H1 (cell line): ENCODE data around the gene SKP1. TPM values are rescaled to one million over a fixed set of nuclear protein-coding genes. Genes with fewer than 3 reads are reported as not detected.

ENCODE experiments used
- CTCF ChIA-PET: fragments of 300-600 bp; sonication (Branson Sonifier 250); formaldehyde crosslinking; loops from one replicate; lab custom pipeline; 2021; ENCODE audit not compliant: partially characterized antibody; lab: Charles Lee
- POLR2A ChIA-PET: fragments of 300-600 bp; sonication (Branson Sonifier 250); formaldehyde crosslinking; loops from one replicate; lab custom pipeline; 2021; ENCODE audit warnings: inconsistent platforms; ENCODE audit not compliant: partially characterized antibody; lab: Charles Lee
- DNase-seq, 2 experiments: peaks; one replicate each; pipeline versions ENCODE4 v3.0.0 to v3.0.0-alpha.2; 2010 to 2022; ENCODE audit warnings: low spot score in 2 of 2, low read depth in 1 of 2, mixed read lengths in 1 of 2
- FAIRE-seq: peaks from 2 replicates; lab custom pipeline; 2011; peaks lifted over from hg19 to GRCh38; lab: Jason Lieb, UNC
- H2AFZ ChIP-seq: 2 replicates; pipeline ENCODE4 v1.8.1; 2012; ENCODE audit warnings: low read length, inconsistent platforms
- H2AK5ac ChIP-seq: 2 replicates; pipeline ENCODE4 v1.6.1; 2013; ENCODE audit warnings: low read depth, low read length
- H2BK120ac ChIP-seq: replicated peaks from 2 replicates; pipeline ENCODE3; 2013; ENCODE audit warnings: low read depth, low read length, inconsistent platforms
- H2BK12ac ChIP-seq: 2 replicates; pipeline ENCODE4 v1.6.1; 2013; ENCODE audit warnings: low read depth, low read length
- H2BK15ac ChIP-seq: 2 replicates; pipeline ENCODE4 v1.6.1; 2013; ENCODE audit warnings: low read length
- H2BK20ac ChIP-seq: 2 replicates; pipeline ENCODE4 v1.6.1; 2013; ENCODE audit warnings: low read length
- H2BK5ac ChIP-seq: 2 replicates; pipeline ENCODE4 v1.6.1; 2013; ENCODE audit warnings: low read depth, low read length
- H3K14ac ChIP-seq: 2 replicates; pipeline ENCODE4 v1.6.1; 2013; ENCODE audit warnings: inconsistent platforms; ENCODE audit not compliant: insufficient read length
- H3K18ac ChIP-seq: 2 replicates; pipeline ENCODE4 v1.6.1; 2013; ENCODE audit warnings: low read length; ENCODE audit errors: extremely low read depth
- H3K23ac ChIP-seq: 2 replicates; pipeline ENCODE4 v1.6.1; 2013; ENCODE audit warnings: inconsistent platforms; ENCODE audit not compliant: insufficient read length
- H3K23me2 ChIP-seq: 2 replicates; pipeline ENCODE4 v1.6.1; 2013; ENCODE audit warnings: low read depth, low read length
- H3K27ac ChIP-seq: 2 replicates; pipeline ENCODE4 v1.6.1; 2011; ENCODE audit warnings: low read depth, low read length, inconsistent platforms
- H3K27me3 ChIP-seq, 4 experiments: replicated peaks in 1 of 4; 1 replicate in 1 of 4; 2 replicates in 3 of 4; pipeline versions ENCODE4 v1.6.1 to v1.8.1; 2011 to 2013; ENCODE audit warnings: low read length in 3 of 4, mild to moderate bottlenecking in 3 of 4, inconsistent platforms in 2 of 4, mixed read lengths in 2 of 4, moderate library complexity in 1 of 4; ENCODE audit not compliant: control insufficient read depth in 3 of 4, insufficient read depth in 3 of 4; ENCODE audit errors: extremely low read depth in 1 of 4
- H3K36me3 ChIP-seq, 4 experiments: 2 replicates each; pipeline versions ENCODE4 v1.6.1 to v1.8.1; 2011 to 2013; ENCODE audit warnings: mild to moderate bottlenecking in 4 of 4, low read length in 3 of 4, moderate library complexity in 2 of 4, control low read depth in 1 of 4, inconsistent platforms in 1 of 4; ENCODE audit not compliant: insufficient read depth in 4 of 4, control insufficient read depth in 2 of 4
- H3K4ac ChIP-seq: replicated peaks from 2 replicates; pipeline ENCODE3; 2013; ENCODE audit warnings: low read length, low read depth, mixed read lengths, inconsistent platforms; ENCODE audit not compliant: insufficient read length
- H3K4me1 ChIP-seq, 4 experiments: replicated peaks in 1 of 4; 1 replicate in 1 of 4; 2 replicates in 3 of 4; pipeline versions ENCODE4 v1.6.1 to v1.8.1; 2011 to 2013; ENCODE audit warnings: low read length in 3 of 4, inconsistent platforms in 2 of 4, mixed read lengths in 1 of 4; ENCODE audit not compliant: insufficient read depth in 4 of 4, control insufficient read depth in 3 of 4
- H3K4me2 ChIP-seq, 2 experiments: 2 replicates each; pipeline versions ENCODE4 v1.6.1 to v1.8.1; 2011 to 2013; ENCODE audit warnings: low read depth in 2 of 2, low read length in 2 of 2, control low read depth in 1 of 2, inconsistent platforms in 1 of 2, mild to moderate bottlenecking in 1 of 2; ENCODE audit not compliant: insufficient read depth in 1 of 2
- H3K4me3 ChIP-seq, 4 experiments: fragments of 200-600, 300-600 bp in 1 of 4; sonication (generic), shearing (Covaris generic), sonication (Bioruptor Twin) in 1 of 4; 2 replicates each; pipeline versions ENCODE4 v1.5.1 to v1.8.1; 2011 to 2016; ENCODE audit warnings: low read length in 4 of 4, low read depth in 3 of 4, control low read depth in 2 of 4, inconsistent platforms in 2 of 4, mild to moderate bottlenecking in 2 of 4, mixed read lengths in 1 of 4, moderate library complexity in 1 of 4; ENCODE audit not compliant: insufficient read depth in 2 of 4; ENCODE audit errors: extremely low read depth in 1 of 4
- H3K56ac ChIP-seq: replicated peaks from 2 replicates; pipeline ENCODE3; 2013; ENCODE audit warnings: low read depth, mild to moderate bottlenecking, mixed read lengths, low read length, inconsistent platforms; ENCODE audit not compliant: insufficient read length
- H3K79me1 ChIP-seq: 2 replicates; pipeline ENCODE4 v1.6.1; 2013; ENCODE audit warnings: low read depth, low read length, control low read depth
- H3K79me2 ChIP-seq, 2 experiments: 2 replicates each; pipeline versions ENCODE4 v1.6.1 to v1.8.1; 2012 to 2013; ENCODE audit warnings: low read length in 2 of 2, mild to moderate bottlenecking in 2 of 2, inconsistent platforms in 1 of 2; ENCODE audit not compliant: insufficient read depth in 2 of 2, control insufficient read depth in 1 of 2
- H3K9ac ChIP-seq, 4 experiments: replicated peaks in 1 of 4; 1 replicate in 1 of 4; 2 replicates in 3 of 4; pipeline versions ENCODE4 v1.6.1 to v1.8.1; 2011 to 2013; ENCODE audit warnings: low read depth in 3 of 4, low read length in 3 of 4, control low read depth in 2 of 4, mild to moderate bottlenecking in 2 of 4, moderate library complexity in 2 of 4, inconsistent platforms in 1 of 4; ENCODE audit errors: extremely low read depth in 1 of 4
- H3K9me3 ChIP-seq, 2 experiments: 2 replicates each; pipeline versions ENCODE4 v1.6.1 to v1.8.1; 2012 to 2013; ENCODE audit warnings: mild to moderate bottlenecking in 2 of 2, moderate library complexity in 2 of 2, control low read depth in 1 of 2, inconsistent platforms in 1 of 2, low read depth in 1 of 2, low read length in 1 of 2, mixed read lengths in 1 of 2; ENCODE audit not compliant: insufficient read depth in 2 of 2
- H4K20me1 ChIP-seq, 2 experiments: replicated peaks in 1 of 2; 2 replicates each; pipeline versions ENCODE3 to v1.8.1; 2011 to 2013; ENCODE audit warnings: inconsistent platforms in 2 of 2, low read length in 2 of 2, mild to moderate bottlenecking in 1 of 2; ENCODE audit not compliant: insufficient read depth in 2 of 2, control insufficient read depth in 1 of 2
- H4K5ac ChIP-seq: 2 replicates; pipeline ENCODE4 v1.6.1; 2013; ENCODE audit warnings: low read length, low read depth, mixed read lengths, inconsistent platforms; ENCODE audit not compliant: insufficient read length
- H4K8ac ChIP-seq: 2 replicates; pipeline ENCODE4 v1.8.0; 2013; ENCODE audit warnings: mild to moderate bottlenecking, moderate library complexity, low read length, inconsistent platforms; ENCODE audit not compliant: insufficient read depth; ENCODE audit errors: extremely low read depth
- H4K91ac ChIP-seq: replicated peaks from 2 replicates; pipeline ENCODE3; 2013; ENCODE audit warnings: low read length, mixed read lengths, inconsistent platforms; ENCODE audit not compliant: insufficient read length
- GABPA ChIP-seq: IDR thresholded peaks from 2 replicates; pipeline ENCODE4 v1.6.1; 2011; ENCODE audit warnings: mild to moderate bottlenecking, low read length, moderate library complexity, borderline replicate concordance; ENCODE audit not compliant: insufficient read depth
- HDAC2 ChIP-seq, 2 experiments: fragments of 300-600 bp in 1 of 2; sonication (generic) in 1 of 2; IDR thresholded peaks; 2 replicates each; pipeline ENCODE4 v1.6.1; 2011 to 2012; ENCODE audit warnings: low read depth in 2 of 2, low read length in 2 of 2, mild to moderate bottlenecking in 2 of 2, moderate library complexity in 2 of 2, borderline replicate concordance in 1 of 2, inconsistent platforms in 1 of 2
- MAFK ChIP-seq: IDR thresholded peaks from 2 replicates; pipeline ENCODE4 v1.6.1; 2012; ENCODE audit warnings: low read depth, mild to moderate bottlenecking, improper control_type of control experiment, low read length
- MAX ChIP-seq: IDR thresholded peaks from 2 replicates; pipeline ENCODE4 v1.6.1; 2012; ENCODE audit warnings: inconsistent platforms
- WGBS, 2 experiments: shearing (Covaris generic) in 1 of 2; methylation state at CpG; one replicate each; pipeline versions ENCODE4 v1.1.6 to v1.1.7; 2013 to 2015; ENCODE audit warnings: low lambda C conversion rate in 2 of 2, mixed read lengths in 2 of 2, inconsistent platforms in 1 of 2, low coverage in 1 of 2, missing lambda C conversion rate in 1 of 2; ENCODE audit not compliant: insufficient replicate concordance in 2 of 2, insufficient coverage in 1 of 2, insufficient read length in 1 of 2; ENCODE audit errors: extremely low coverage in 1 of 2, missing lambda C conversion rate in 1 of 2; 5-methylcytosine and 5-hydroxymethylcytosine counted together
- polyA plus RNA-seq, 7 experiments: library from polyadenylated mRNA; depleted of rRNA in 3 of 7; stranded (reverse) in 5 of 7; unstranded in 2 of 7; fragments of >200 nt in 5 of 7; fragments of 200-250 nt in 2 of 7; gene quantifications; 1 replicate in 5 of 7; 2 replicates in 1 of 7; 4 replicates in 1 of 7; pipeline versions ENCODE4 v1.2.1 to v1.2.3, GENCODE V29; 2011 to 2013; ENCODE audit warnings: missing spikeins in 2 of 7, mixed read lengths in 2 of 7
- total RNA-seq: library from RNA; stranded (reverse); fragmentation: NEBNext Ultra II Directional; extraction: Animal tissue kit (Norgen Biotek cat#: 25700); gene quantifications from 2 replicates; pipeline ENCODE4 v1.2.1, GENCODE V29; 2021

Gene SKP1
- total and polyA plus RNA-seq, 2 of the 8 experiments (the other 6 are each of a cell fraction or from before 2014, with no cell fraction given) = 163 to 332 TPM

- Histone ChIP-seq H2BK5ac (no peak overlapping the region), H3K27me3 (no peaks in the 10 kb centered on the region), H4K5ac (no peak overlapping the region), H2BK20ac (no peak overlapping the region), H3K79me1 (peaks cover 20% of the 10 kb centered on the region), H4K8ac (no peak overlapping the region), H3K27ac (no peak overlapping the region), H3K4ac (no peak overlapping the region), H3K79me2 (0 out of 4 replicates have a peak, but pooled peaks cover 0 to 2% of the 10 kb centered on the region in 2 experiments), H3K14ac (no peak overlapping the region), H3K23me2 (no peaks in the 10 kb centered on the region), H2BK15ac (no peak overlapping the region), H3K4me3 (no peak overlapping the region), H4K20me1 (peaks cover 10 to 46% of the 10 kb centered on the region in 2 experiments), H3K23ac (no peak overlapping the region), H2BK12ac (no peak overlapping the region; the same call in 1 of the 2 replicates), H3K9me3 (no peaks in the 10 kb centered on the region), H2AFZ (no peak overlapping the region), H3K18ac (no peak overlapping the region), H2BK120ac (no peak overlapping the region), H3K9ac (no peak overlapping the region), H3K4me1 (no peaks in the 10 kb centered on the region; a peak in 3 of 7 replicates), H3K36me3 (peaks cover 0 to 10% (median 5%) of the 10 kb centered on the region in 4 experiments; a peak in 6 of 8 replicates), H3K4me2 (no peak overlapping the region), H4K91ac (no peak overlapping the region), H3K56ac (no peak overlapping the region), H2AK5ac (no peak overlapping the region)
- ChIA-PET CTCF (interaction anchor here (0.5 to 24.3 kb wide), 33 partner anchors 12 to 451 kb away, joined by 3 to 629 read pairs (median 7); partner anchors contain the start of gene TCF7), POLR2A (interaction anchor here (1.4 to 2.7 kb wide), 4 partner anchors 11 to 100 kb away, joined by 3 to 12 read pairs (median 6); partner anchors contain the start of gene SKP1)
- no peak for DNase-seq
- TF ChIP-seq HDAC2 (IDR thresholded peaks at IDR 0.05; ENCODE audit: borderline replicate concordance in 1 of 2, low read depth in 2 of 2, low read length in 2 of 2) (no peak), GABPA (no peak), MAX (no peak), MAFK (no peak)
- FAIRE-seq = no peak
- 94% methylated on average over 8 of the region's 8 CpGs; no CpG with 5 or more reads in 1 of the 2 experiments for WGBS, 2 experiments
Observed at GRCh38 chr5:134139891-134140469, 36.8 kb downstream of the SKP1 start.
